HEK293 (cell line): ENCODE results near the gene NCOR1.
A peak's percentile ranks its signal among the peaks of the same experiment; 100 is the strongest.

ENCODE experiments used
- CTCF ChIA-PET: fragments of 350-600 bp; formaldehyde crosslinking; extraction: SDS; loops from one replicate; lab custom pipeline; 2021; ENCODE audit warnings: antibody characterized with exemption; lab: Yijun Ruan, JAX
- POLR2A ChIA-PET: fragments of 300-600 bp; formaldehyde crosslinking; extraction: SDS; loops from one replicate; lab custom pipeline; 2020; ENCODE audit warnings: antibody characterized with exemption, inconsistent platforms; lab: Yijun Ruan, JAX
- H3K27ac ChIP-seq: fragments of 200-500 bp; sonication (Bioruptor generic); 2 replicates; pipeline ENCODE4 v1.5.1; 2014; ENCODE audit warnings: low read depth, low read length, control low read depth, inconsistent platforms; ENCODE audit errors: extremely low read depth
- H3K36me3 ChIP-seq, 2 experiments: fragments of 200-500 bp in 1 of 2; sonication (Bioruptor generic) in 1 of 2; 1 replicate in 1 of 2; 2 replicates in 1 of 2; pipeline ENCODE4 v1.5.1; 2014 to 2017; ENCODE audit warnings: inconsistent platforms in 2 of 2, low read length in 2 of 2; ENCODE audit not compliant: control insufficient read depth in 2 of 2, insufficient read depth in 1 of 2
- H3K4me1 ChIP-seq: fragments of 200-500 bp; sonication (Bioruptor generic); 2 replicates; pipeline ENCODE4 v1.5.1; 2014; ENCODE audit warnings: mild to moderate bottlenecking, low read length, inconsistent platforms; ENCODE audit not compliant: control insufficient read depth, insufficient read depth
- H3K4me3 ChIP-seq: 2 replicates; pipeline ENCODE4 v1.5.1; 2011; ENCODE audit warnings: low read depth, mild to moderate bottlenecking, control low read depth, low read length, moderate library complexity
- H3K9me3 ChIP-seq: fragments of 200-500 bp; sonication (Bioruptor generic); 2 replicates; pipeline ENCODE4 v1.5.1; 2014; ENCODE audit warnings: low read depth, low read length, inconsistent platforms; ENCODE audit not compliant: control insufficient read depth, insufficient read depth
- PBX3 ChIP-seq: sonication (generic); formaldehyde crosslinking; IDR thresholded peaks from 2 replicates; pipeline ENCODE4 v1.8.1; 2022; ENCODE audit warnings: mild to moderate bottlenecking, moderate library complexity, missing genetic modification reagents
- PRDM2 ChIP-seq: fragments of 450-650 bp; formaldehyde crosslinking; IDR thresholded peaks from 2 replicates; pipeline ENCODE4 v1.5.1; 2016; ENCODE audit warnings: missing biosample characterization, missing genetic modification characterization, borderline replicate concordance
- TRIM28 ChIP-seq: IDR thresholded peaks from 2 replicates; pipeline ENCODE4 v1.6.1; 2011; ENCODE audit warnings: low read length, control low read depth, borderline replicate concordance
- ZEB2 ChIP-seq: fragments of 450-650 bp; formaldehyde crosslinking; IDR thresholded peaks from 2 replicates; pipeline ENCODE4 v1.5.1; 2016; ENCODE audit warnings: missing biosample characterization, missing genetic modification characterization
- ZNF10 ChIP-seq: fragments of 450-650 bp; formaldehyde crosslinking; IDR thresholded peaks from 2 replicates; pipeline ENCODE4 v1.5.1; 2017; ENCODE audit warnings: missing biosample characterization, missing genetic modification characterization
- ZNF121 ChIP-seq: fragments of 450-650 bp; formaldehyde crosslinking; IDR thresholded peaks from 2 replicates; pipeline ENCODE4 v1.5.1; 2016; ENCODE audit warnings: missing biosample characterization, missing genetic modification characterization
- ZNF302 ChIP-seq: fragments of 450-650 bp; formaldehyde crosslinking; IDR thresholded peaks from 2 replicates; pipeline ENCODE4 v1.5.1; 2016; ENCODE audit warnings: missing biosample characterization, missing genetic modification characterization, low read depth
- ZNF473 ChIP-seq: fragments of 450-650 bp; formaldehyde crosslinking; IDR thresholded peaks from 2 replicates; pipeline ENCODE4 v1.5.1; 2017; ENCODE audit warnings: missing biosample characterization, missing genetic modification characterization
- ZNF514 ChIP-seq: fragments of 450-650 bp; formaldehyde crosslinking; IDR thresholded peaks from 2 replicates; pipeline ENCODE4 v1.5.1; 2016; ENCODE audit warnings: missing biosample characterization, missing genetic modification characterization
- ZNF555 ChIP-seq: fragments of 450-650 bp; formaldehyde crosslinking; conservative IDR thresholded peaks from 2 replicates; pipeline ENCODE4 v1.5.1; 2017; ENCODE audit warnings: missing biosample characterization, mild to moderate bottlenecking, missing genetic modification characterization, inconsistent platforms
- ZNF585B ChIP-seq: fragments of 450-650 bp; formaldehyde crosslinking; IDR thresholded peaks from 2 replicates; pipeline ENCODE4 v1.5.1; 2016; ENCODE audit warnings: missing biosample characterization, missing genetic modification characterization
- ZNF600 ChIP-seq: fragments of 450-650 bp; formaldehyde crosslinking; IDR thresholded peaks from 2 replicates; pipeline ENCODE4 v1.5.1; 2016; ENCODE audit warnings: missing biosample characterization, missing genetic modification characterization
- ZNF629 ChIP-seq: fragments of 450-650 bp; formaldehyde crosslinking; IDR thresholded peaks from 2 replicates; pipeline ENCODE4 v1.5.1; 2017; ENCODE audit warnings: missing biosample characterization, missing genetic modification characterization
- ZSCAN23 ChIP-seq: fragments of 450-650 bp; formaldehyde crosslinking; IDR thresholded peaks from 2 replicates; pipeline ENCODE4 v1.5.1; 2016; ENCODE audit warnings: missing biosample characterization, missing genetic modification characterization
- ZXDB ChIP-seq: fragments of 450-650 bp; formaldehyde crosslinking; IDR thresholded peaks from 2 replicates; pipeline ENCODE4 v1.5.1; 2016; ENCODE audit warnings: missing biosample characterization, missing genetic modification characterization
- TF ChIP-seq, protein P1 (sequence below): fragments of 450-650 bp; formaldehyde crosslinking; IDR thresholded peaks from 2 replicates; pipeline ENCODE4 v1.5.1; 2016; ENCODE audit warnings: missing biosample characterization, missing genetic modification characterization

NCOR1 gene

DNA sequence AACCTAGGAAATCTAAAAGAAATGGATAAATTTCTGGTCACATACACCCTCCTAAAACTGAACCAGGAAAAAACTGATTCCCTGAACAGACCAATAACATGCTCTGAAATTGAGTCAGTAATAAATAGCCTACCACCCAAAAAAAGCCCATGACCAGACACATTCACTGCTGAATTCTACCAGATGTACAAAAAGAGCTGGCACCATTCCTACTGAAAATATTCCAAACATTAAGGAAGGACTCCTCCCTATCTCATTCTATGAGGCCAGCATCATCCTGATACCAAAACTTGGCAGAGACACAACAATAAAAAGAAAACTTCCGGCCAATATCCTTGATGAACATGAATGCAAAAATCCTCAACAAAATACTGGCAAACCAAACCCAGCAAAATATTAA is 162.8 kb downstream of the NCOR1 start (continued):
- TF ChIP-seq PRDM2 = no peak
- TF ChIP-seq ZSCAN23 = no peak

GRCh38 chr17:16050844-16051243 is 164.5 kb downstream of the NCOR1 start:
- TF ChIP-seq ZNF473 (tag by site-specific recombination) (no peak), ZNF121 (tag by site-specific recombination) (peak; percentile 89; the same call in 1 of the 2 replicates)
- ChIA-PET CTCF (interaction anchor here (0.7 to 1.2 kb wide), 2 partner anchors 313 to 767 kb away, joined by 3 to 4 read pairs; no protein-coding TSS in a partner anchor), POLR2A (no interaction called here)
- Histone ChIP-seq H3K36me3 (peaks cover 72 to 86% of the 10 kb centered on the region in 2 experiments), H3K27ac (no peak overlapping the region), H3K4me1 (no peaks in the 10 kb centered on the region), H3K4me3 (no peak overlapping the region), H3K9me3 (no peaks in the 10 kb centered on the region; the same call in 1 of the 2 replicates)

DNA sequence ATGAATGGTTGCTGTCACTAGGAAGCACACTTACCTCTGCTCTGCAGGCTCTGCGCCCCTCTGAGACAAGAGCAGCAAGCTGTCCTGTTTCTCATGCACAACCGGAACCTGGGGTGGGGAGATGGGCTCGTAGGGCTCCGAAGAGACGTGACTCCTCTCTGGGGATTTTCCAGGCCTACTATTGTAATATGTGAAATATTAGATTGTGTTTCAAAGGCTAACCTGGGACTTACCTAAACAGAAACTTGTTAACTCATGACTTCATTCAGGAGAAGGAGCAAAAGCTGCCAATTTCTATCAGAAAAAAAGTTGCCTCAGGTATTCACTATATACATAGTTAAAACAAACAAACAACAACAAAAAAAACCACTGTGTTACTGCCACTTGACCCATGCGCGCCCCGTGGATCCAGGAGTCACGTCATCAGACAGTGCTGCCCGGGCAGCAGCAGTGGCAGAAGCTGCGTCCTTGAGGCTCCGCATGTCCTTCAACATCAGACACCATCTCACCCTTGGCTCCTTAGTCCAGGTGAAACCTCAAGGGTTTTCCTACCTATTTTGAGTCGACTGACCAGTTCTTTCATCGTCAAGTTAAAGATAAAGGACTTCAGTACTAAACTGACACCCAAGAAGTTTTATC is 166.4 kb downstream of the NCOR1 start:
- Histone ChIP-seq H3K36me3 (peaks cover 69 to 89% of the 10 kb centered on the region in 2 experiments), H3K27ac (no peak overlapping the region), H3K4me1 (no peaks in the 10 kb centered on the region), H3K9me3 (no peaks in the 10 kb centered on the region; the same call in 1 of the 2 replicates), H3K4me3 (no peak overlapping the region)
- ChIA-PET CTCF (no interaction called here), POLR2A (no interaction called here)
- TF ChIP-seq ZXDB (tag by site-specific recombination) = no peak
- TF ChIP-seq ZNF514 (tag by site-specific recombination) = no peak
- TF ChIP-seq ZNF585B (tag by site-specific recombination) = no peak
- TF ChIP-seq ZEB2 (tag by site-specific recombination) = no peak
- no peak for TF ChIP-seq TRIM28
- TF ChIP-seq ZNF10 (tag by site-specific recombination) = no peak
- TF ChIP-seq ZNF555 (tag by site-specific recombination) = no peak
- no peak for TF ChIP-seq PBX3 (CRISPR knock-in tag)
- no peak for TF ChIP-seq ZNF600 (tag by site-specific recombination)
- TF ChIP-seq, protein P1, sequence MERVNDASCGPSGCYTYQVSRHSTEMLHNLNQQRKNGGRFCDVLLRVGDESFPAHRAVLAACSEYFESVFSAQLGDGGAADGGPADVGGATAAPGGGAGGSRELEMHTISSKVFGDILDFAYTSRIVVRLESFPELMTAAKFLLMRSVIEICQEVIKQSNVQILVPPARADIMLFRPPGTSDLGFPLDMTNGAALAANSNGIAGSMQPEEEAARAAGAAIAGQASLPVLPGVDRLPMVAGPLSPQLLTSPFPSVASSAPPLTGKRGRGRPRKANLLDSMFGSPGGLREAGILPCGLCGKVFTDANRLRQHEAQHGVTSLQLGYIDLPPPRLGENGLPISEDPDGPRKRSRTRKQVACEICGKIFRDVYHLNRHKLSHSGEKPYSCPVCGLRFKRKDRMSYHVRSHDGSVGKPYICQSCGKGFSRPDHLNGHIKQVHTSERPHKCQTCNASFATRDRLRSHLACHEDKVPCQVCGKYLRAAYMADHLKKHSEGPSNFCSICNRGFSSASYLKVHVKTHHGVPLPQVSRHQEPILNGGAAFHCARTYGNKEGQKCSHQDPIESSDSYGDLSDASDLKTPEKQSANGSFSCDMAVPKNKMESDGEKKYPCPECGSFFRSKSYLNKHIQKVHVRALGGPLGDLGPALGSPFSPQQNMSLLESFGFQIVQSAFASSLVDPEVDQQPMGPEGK (tag by site-specific recombination) = no peak
- no peak for TF ChIP-seq ZNF302 (tag by site-specific recombination)
- no peak for TF ChIP-seq ZNF629
